Cardiac muscle cell (in vitro differentiated cells and primary cell): ENCODE data around the gene MAN1A1. TPM values are rescaled to one million over a fixed set of nuclear protein-coding genes. Genes with fewer than 3 reads are reported as not detected.

Experiments
- DNase-seq, 2 donors: peaks; one replicate each; pipeline versions ENCODE4 v3.0.0 to v3.0.0-alpha.2; 2010 to 2017; ENCODE audit warnings: low read depth in 1 of 2, low spot score in 1 of 2
- H3K27ac ChIP-seq: fragments of 200-600 bp; sonication (generic); 2 replicates; pipeline ENCODE4 v1.5.1; 2016
- H3K27me3 ChIP-seq: fragments of 200-600 bp; sonication (generic); 2 replicates; pipeline ENCODE4 v1.6.0; 2016; ENCODE audit warnings: control low read depth
- H3K36me3 ChIP-seq: fragments of 200-600 bp; sonication (generic); 2 replicates; pipeline ENCODE4 v1.5.1; 2016; ENCODE audit warnings: control low read depth
- H3K4me1 ChIP-seq: fragments of 200-600 bp; sonication (generic); 2 replicates; pipeline ENCODE4 v1.8.1; 2017; ENCODE audit warnings: low read depth, mild to moderate bottlenecking, mixed run types
- H3K4me3 ChIP-seq: fragments of 200-600 bp; sonication (generic); 2 replicates; pipeline ENCODE4 v1.5.1; 2016; ENCODE audit warnings: mild to moderate bottlenecking
- H3K9me3 ChIP-seq: fragments of 200-600 bp; sonication (generic); 2 replicates; pipeline ENCODE4 v1.5.1; 2017; ENCODE audit warnings: low read depth, mild to moderate bottlenecking, control low read depth
- polyA plus RNA-seq: library from polyadenylated mRNA; unstranded; fragments of >200 nt; fragmentation: Nextera tagmentation; extraction: Ambion mirVana; gene quantifications from 2 replicates; pipeline ENCODE4 v1.2.1, GENCODE V29; 2016
- total RNA-seq: library from RNA; depleted of rRNA; stranded (reverse); fragments of >200 nt; gene quantifications from 2 replicates; pipeline ENCODE4 v1.2.3, GENCODE V29; 2016
- TF ChIP-seq, protein P1 (sequence below): IDR thresholded peaks from 2 replicates; pipeline ENCODE4 v1.5.1; 2012; ENCODE audit warnings: low read depth, mild to moderate bottlenecking, low read length

Gene MAN1A1
- total and polyA plus RNA-seq, 2 experiments from 2014 or later = 19.2 to 34.8 TPM

DNA sequence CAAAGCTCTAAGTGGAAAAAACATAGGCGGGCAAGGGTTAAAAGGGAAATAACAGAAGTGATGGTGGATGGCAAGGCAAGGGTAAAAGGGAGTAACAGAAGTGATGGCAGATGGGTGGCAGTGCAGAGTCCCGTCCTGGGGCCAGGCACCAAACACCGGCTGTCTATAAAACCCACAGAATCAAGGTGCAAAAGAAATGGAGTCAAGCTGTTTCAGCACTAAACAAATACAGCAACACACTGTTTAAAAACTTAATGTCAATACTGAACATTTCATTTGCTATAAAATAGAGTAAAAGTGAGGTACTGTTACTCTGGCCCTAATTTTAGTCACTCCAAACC, 87.6 kb downstream of the MAN1A1 start:
- Histone ChIP-seq H3K4me3 (no peak overlapping the region), H3K27ac (no peak overlapping the region), H3K27me3 (no peaks in the 10 kb centered on the region), H3K9me3 (no peaks in the 10 kb centered on the region), H3K4me1 (peaks cover 3% of the 10 kb centered on the region), H3K36me3 (no peaks in the 10 kb centered on the region)
- DNase-seq = no peak
- TF ChIP-seq, protein P1, sequence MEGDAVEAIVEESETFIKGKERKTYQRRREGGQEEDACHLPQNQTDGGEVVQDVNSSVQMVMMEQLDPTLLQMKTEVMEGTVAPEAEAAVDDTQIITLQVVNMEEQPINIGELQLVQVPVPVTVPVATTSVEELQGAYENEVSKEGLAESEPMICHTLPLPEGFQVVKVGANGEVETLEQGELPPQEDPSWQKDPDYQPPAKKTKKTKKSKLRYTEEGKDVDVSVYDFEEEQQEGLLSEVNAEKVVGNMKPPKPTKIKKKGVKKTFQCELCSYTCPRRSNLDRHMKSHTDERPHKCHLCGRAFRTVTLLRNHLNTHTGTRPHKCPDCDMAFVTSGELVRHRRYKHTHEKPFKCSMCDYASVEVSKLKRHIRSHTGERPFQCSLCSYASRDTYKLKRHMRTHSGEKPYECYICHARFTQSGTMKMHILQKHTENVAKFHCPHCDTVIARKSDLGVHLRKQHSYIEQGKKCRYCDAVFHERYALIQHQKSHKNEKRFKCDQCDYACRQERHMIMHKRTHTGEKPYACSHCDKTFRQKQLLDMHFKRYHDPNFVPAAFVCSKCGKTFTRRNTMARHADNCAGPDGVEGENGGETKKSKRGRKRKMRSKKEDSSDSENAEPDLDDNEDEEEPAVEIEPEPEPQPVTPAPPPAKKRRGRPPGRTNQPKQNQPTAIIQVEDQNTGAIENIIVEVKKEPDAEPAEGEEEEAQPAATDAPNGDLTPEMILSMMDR = no peak

DNA sequence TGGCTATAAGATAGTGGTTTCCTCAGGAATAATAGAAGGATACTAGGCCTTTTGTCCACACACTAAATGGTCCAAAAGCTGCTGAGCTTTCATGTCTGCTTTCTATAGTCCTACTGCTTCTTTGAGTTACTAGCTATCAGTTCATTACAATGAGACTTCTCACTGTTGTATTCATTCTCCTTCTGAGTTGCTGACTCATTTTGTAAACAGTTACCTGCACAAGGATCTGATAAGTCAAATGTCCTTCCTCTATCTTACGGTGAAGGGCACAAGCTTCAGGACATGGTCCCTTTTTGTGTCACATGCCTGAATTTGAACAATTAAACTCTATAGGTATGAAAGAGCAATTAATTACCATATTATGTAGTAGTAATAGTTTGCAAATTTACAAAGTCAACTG, 90.5 kb downstream of the MAN1A1 start:
- H3K9me3 ChIP-seq = no peaks in the 10 kb centered on the region
- no peak overlapping the region for H3K27ac ChIP-seq
- no peaks in the 10 kb centered on the region for H3K27me3 ChIP-seq
- no peak for DNase-seq
- TF ChIP-seq, protein P1 = no peak
- H3K4me1 ChIP-seq = peaks cover 3% of the 10 kb centered on the region
- no peak overlapping the region for H3K4me3 ChIP-seq
- no peaks in the 10 kb centered on the region for H3K36me3 ChIP-seq

DNA sequence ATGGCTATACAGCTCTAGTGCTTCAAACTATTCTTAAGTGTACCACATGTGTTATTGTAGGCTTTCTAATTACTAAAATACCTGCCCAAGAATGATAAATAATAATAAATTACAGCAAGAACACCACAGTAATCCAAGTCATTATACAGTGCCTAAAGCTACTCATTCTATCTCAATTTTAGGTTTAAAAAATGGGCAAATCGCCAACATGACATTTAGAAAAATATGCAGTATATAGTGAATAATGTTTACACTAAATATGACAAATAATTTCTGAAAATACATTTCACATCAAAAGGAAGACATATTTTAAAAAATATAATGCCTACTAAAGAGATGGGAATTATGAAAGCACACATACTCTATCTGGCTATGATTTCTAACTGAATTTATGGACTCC, 91.8 kb downstream of the MAN1A1 start:
- no peak for DNase-seq
- no peaks in the 10 kb centered on the region for H3K36me3 ChIP-seq
- H3K27me3 ChIP-seq = no peaks in the 10 kb centered on the region
- peaks cover 3% of the 10 kb centered on the region for H3K4me1 ChIP-seq
- no peak overlapping the region for H3K4me3 ChIP-seq
- H3K27ac ChIP-seq = no peak overlapping the region
- TF ChIP-seq, protein P1 = no peak
- H3K9me3 ChIP-seq = no peaks in the 10 kb centered on the region

DNA sequence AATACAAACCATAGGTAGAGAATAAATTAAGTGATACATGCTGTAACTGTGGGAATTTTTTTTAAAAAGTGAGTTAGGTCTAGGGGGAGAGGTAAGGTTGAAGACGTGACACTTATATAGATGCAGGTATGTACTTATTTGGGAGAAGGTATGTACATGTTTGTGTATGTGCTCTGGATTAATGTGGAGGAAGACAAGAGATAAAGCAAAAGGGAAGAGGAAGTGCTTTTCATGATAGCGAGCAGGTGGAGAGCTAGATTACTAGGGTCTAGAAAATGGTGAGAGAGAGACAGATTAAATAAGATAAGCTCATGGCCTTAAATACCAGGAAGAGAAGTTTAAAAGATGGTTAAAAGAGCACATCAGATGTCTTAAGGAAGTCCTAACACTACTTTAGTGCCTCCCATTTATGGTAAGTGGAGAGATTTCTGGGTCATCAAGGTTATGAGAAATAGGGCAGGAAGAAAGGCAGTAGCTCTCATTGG, 92.5 kb downstream of the MAN1A1 start:
- no peak for DNase-seq
- TF ChIP-seq, protein P1 = no peak
- Histone ChIP-seq H3K27me3 (no peaks in the 10 kb centered on the region), H3K4me3 (no peak overlapping the region), H3K4me1 (peaks cover 3% of the 10 kb centered on the region), H3K9me3 (no peaks in the 10 kb centered on the region), H3K36me3 (no peaks in the 10 kb centered on the region), H3K27ac (no peak overlapping the region)

DNA sequence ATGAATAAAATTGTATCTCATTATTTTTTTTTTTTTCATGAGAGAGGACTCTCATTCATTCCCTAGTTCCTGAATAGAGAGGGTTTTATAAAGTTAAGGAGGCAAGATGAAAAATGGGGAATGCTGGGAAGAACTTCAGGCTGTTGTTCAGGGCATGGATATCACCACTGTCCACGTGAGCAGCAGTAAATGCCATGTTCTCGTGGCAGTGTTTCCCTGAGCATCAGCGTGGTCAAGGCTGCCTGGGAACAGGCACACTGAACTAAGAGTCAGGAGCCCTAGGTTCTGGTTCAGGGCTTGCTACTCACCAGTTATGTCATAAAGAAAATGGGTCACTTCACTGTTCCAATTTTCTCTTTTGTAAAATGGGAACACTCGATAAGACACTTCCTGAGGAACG, 93.2 kb downstream of the MAN1A1 start:
- no peak for DNase-seq
- no peaks in the 10 kb centered on the region for H3K27me3 ChIP-seq
- TF ChIP-seq, protein P1 = no peak
- H3K27ac ChIP-seq = no peak overlapping the region
- H3K4me1 ChIP-seq = peaks cover 3% of the 10 kb centered on the region
- H3K36me3 ChIP-seq = no peaks in the 10 kb centered on the region
- H3K9me3 ChIP-seq = no peaks in the 10 kb centered on the region
- no peak overlapping the region for H3K4me3 ChIP-seq

DNA sequence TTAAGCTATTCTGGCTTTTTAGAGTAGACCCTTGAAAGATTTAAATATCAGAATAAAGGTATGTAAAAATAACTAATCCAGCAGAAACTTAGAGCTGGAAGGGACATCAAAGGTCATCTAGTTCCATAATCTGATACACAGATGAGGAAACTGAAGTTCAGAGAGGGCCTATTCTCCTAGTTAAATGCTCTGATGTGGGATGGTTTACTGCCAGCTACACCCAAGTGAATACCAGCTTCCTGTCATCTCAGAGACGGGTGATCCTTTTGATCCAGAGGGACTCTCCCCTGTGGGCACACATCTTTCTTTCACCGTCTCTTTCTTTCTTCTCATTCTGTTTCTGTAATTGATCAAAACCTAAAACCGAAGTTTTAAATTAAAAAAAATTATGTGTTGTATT, 94.1 kb downstream of the MAN1A1 start:
- peaks cover 3% of the 10 kb centered on the region for H3K4me1 ChIP-seq
- H3K36me3 ChIP-seq = no peaks in the 10 kb centered on the region
- H3K4me3 ChIP-seq = no peak overlapping the region
- TF ChIP-seq, protein P1 = no peak
- no peak for DNase-seq
- no peaks in the 10 kb centered on the region for H3K27me3 ChIP-seq
- H3K27ac ChIP-seq = no peak overlapping the region
- no peaks in the 10 kb centered on the region for H3K9me3 ChIP-seq
